ENCODE results near the gene CCDC88A. TPM values are rescaled to one million over a fixed set of nuclear protein-coding genes. Genes with fewer than 3 reads are reported as not detected.
"Not testable (repeated sequence)": the region's sequence is repeated elsewhere in the genome, so short reads cannot be mapped to it uniquely, and the experiment has no call there.

CCDC88A gene
- total RNA-seq, 1 donor from 2014 or later, result 70.6 TPM

- peak within 1 kb of the TSS; percentile 97 for H3K4me3 Mint-ChIP-seq
- peak within 1 kb of the TSS; percentile 89 for H3K27ac Mint-ChIP-seq
- H3K4me1 Mint-ChIP-seq (ENCODE audit: unreplicated experiment), result peaks cover 5% of the 10 kb centered on the region
- peak; percentile 95 for DNase-seq (ENCODE audit: extremely low spot score, unreplicated experiment)
- H3K27me3 Mint-ChIP-seq, result no peaks in the 10 kb centered on the region
- peaks cover 6% of the 10 kb centered on the region for H3K36me3 Mint-ChIP-seq
- no peaks in the 10 kb centered on the region for H3K9me3 Mint-ChIP-seq
- peak; percentile 36 for TF ChIP-seq CTCF (conservative IDR thresholded peaks at IDR 0.05)
These were observed 150.6 kb downstream of the CCDC88A start, which contains the start of gene MTIF2 for GRCh38 chr2:55268907-55269644. TSS of gene MTIF2 (minus strand) at chr2:55269231. CDS start at chr2:55263858, 5,373 bp downstream.

GRCh38 chr2:55268288-55268906, 151.3 kb downstream of the CCDC88A start:
- H3K4me3 Mint-ChIP-seq, result peak overlapping the region; percentile 97
- H3K27ac Mint-ChIP-seq, result peak overlapping the region; percentile 89
- TF ChIP-seq CTCF (conservative IDR thresholded peaks at IDR 0.05), result no peak
- no peak for DNase-seq (ENCODE audit: extremely low spot score, unreplicated experiment)
- peaks cover 5% of the 10 kb centered on the region for H3K4me1 Mint-ChIP-seq (ENCODE audit: unreplicated experiment)
- H3K36me3 Mint-ChIP-seq, result peaks cover 9% of the 10 kb centered on the region
- H3K9me3 Mint-ChIP-seq, result no peaks in the 10 kb centered on the region
- H3K27me3 Mint-ChIP-seq, result no peaks in the 10 kb centered on the region

- not testable (repeated sequence) for H3K27ac Mint-ChIP-seq; H3K4me3 Mint-ChIP-seq; H3K4me1 Mint-ChIP-seq (ENCODE audit: unreplicated experiment); DNase-seq (ENCODE audit: extremely low spot score, unreplicated experiment); H3K27me3 Mint-ChIP-seq; H3K9me3 Mint-ChIP-seq
- H3K36me3 Mint-ChIP-seq, result peaks cover 14% of the 10 kb centered on the region
These were observed 160.1 kb downstream of the CCDC88A start for GRCh38 chr2:55259586-55259985.

- DNase-seq (ENCODE audit: extremely low spot score, unreplicated experiment), result no peak
- no peak for TF ChIP-seq CTCF (conservative IDR thresholded peaks at IDR 0.05)
- H3K9me3 Mint-ChIP-seq, result no peaks in the 10 kb centered on the region
- no peaks in the 10 kb centered on the region for H3K27me3 Mint-ChIP-seq
- no peak overlapping the region for H3K27ac Mint-ChIP-seq
- no peak overlapping the region for H3K4me3 Mint-ChIP-seq
- peaks cover 8% of the 10 kb centered on the region for H3K36me3 Mint-ChIP-seq
- no peaks in the 10 kb centered on the region for H3K4me1 Mint-ChIP-seq (ENCODE audit: unreplicated experiment)
These were observed 166.8 kb downstream of the CCDC88A start for GRCh38 chr2:55252832-55253231.

GRCh38 chr2:55247025-55247424, 172.6 kb downstream of the CCDC88A start:
- H3K27ac Mint-ChIP-seq, result no peak overlapping the region

More at GRCh38 chr2:55247025-55247424, 172.6 kb downstream of the CCDC88A start:
- no peak for DNase-seq (ENCODE audit: extremely low spot score, unreplicated experiment)
- no peaks in the 10 kb centered on the region for H3K27me3 Mint-ChIP-seq
- H3K4me3 Mint-ChIP-seq, result no peak overlapping the region
- no peaks in the 10 kb centered on the region for H3K9me3 Mint-ChIP-seq
- no peaks in the 10 kb centered on the region for H3K4me1 Mint-ChIP-seq (ENCODE audit: unreplicated experiment)
- H3K36me3 Mint-ChIP-seq, result peaks cover 4% of the 10 kb centered on the region
- TF ChIP-seq CTCF (conservative IDR thresholded peaks at IDR 0.05), result no peak

Measured in type B pancreatic cell (in vitro differentiated cells).